Uterus (tissue), 4 donors: ENCODE data around the gene LRRC1. TPM values are rescaled to one million over a fixed set of nuclear protein-coding genes. Genes with fewer than 3 reads are reported as not detected.

Experiments
- DNase-seq, 2 donors: peaks; one replicate each; pipeline ENCODE4 v3.0.0-alpha.2; 2019 to 2020
- H3K27ac ChIP-seq, 2 donors: fragments of 200-600 bp; sonication (generic); 1 replicate in 1 of 2; 2 replicates in 1 of 2; pipeline ENCODE4 v1.5.1; 2016 to 2018
- H3K27me3 ChIP-seq, 2 donors: fragments of 200-600 bp; sonication (generic); one replicate each; pipeline ENCODE4 v1.5.1; 2018 to 2019; ENCODE audit warnings: control low read depth in 1 of 2
- H3K36me3 ChIP-seq, 2 donors: fragments of 200-600 bp; sonication (generic); one replicate each; pipeline ENCODE4 v1.5.1; 2019; ENCODE audit warnings: control low read depth in 1 of 2
- H3K4me1 ChIP-seq, 2 donors: fragments of 200-600 bp; sonication (generic); one replicate each; pipeline ENCODE4 v1.5.1; 2018 to 2019; ENCODE audit warnings: control low read depth in 1 of 2
- H3K4me3 ChIP-seq, 2 donors: fragments of 200-600 bp; sonication (generic); 1 replicate in 1 of 2; 2 replicates in 1 of 2; pipeline ENCODE4 v1.5.1; 2018 to 2019; ENCODE audit warnings: mild to moderate bottlenecking in 1 of 2
- H3K9me3 ChIP-seq, 2 donors: fragments of 200-600 bp; sonication (generic); one replicate each; pipeline ENCODE4 v1.5.1; 2019; ENCODE audit warnings: control low read depth in 1 of 2
- CTCF ChIP-seq, 4 experiments: fragments of 200-600 bp in 2 of 4; fragments of 450-650 bp in 2 of 4; sonication (generic) in 2 of 4; IDR thresholded peaks; one replicate each; pipeline ENCODE4 v1.5.1; 2016 to 2019; ENCODE audit warnings: antibody characterized with exemption in 4 of 4, mild to moderate bottlenecking in 2 of 4, moderate library complexity in 1 of 4
- POLR2A ChIP-seq, 2 donors: fragments of 450-650 bp; IDR thresholded peaks; one replicate each; pipeline ENCODE4 v1.6.1; 2016; ENCODE audit warnings: antibody characterized with exemption in 2 of 2, mild to moderate bottlenecking in 1 of 2, moderate library complexity in 1 of 2
- intact Hi-C: fragments of 100-400 bp; cut with DNase I; formaldehyde crosslinking; loops from one replicate; pipeline ENCODE4 v1.15.1; 2023; ENCODE audit warnings: low total_unique reads
- total RNA-seq, 4 donors: library from RNA; depleted of rRNA in 3 of 4; stranded (reverse); fragments of >200 nt in 3 of 4; gene quantifications; one replicate each; pipeline versions ENCODE4 v1.1.0 to v1.2.4, GENCODE V29; 2014 to 2023
- donor health status: DM: yes; HTN: yes; CAD: no.

LRRC1 gene
- total RNA-seq, 4 donors from 2014 or later, result 4.4 to 39.7 (median 17.7) TPM

DNA sequence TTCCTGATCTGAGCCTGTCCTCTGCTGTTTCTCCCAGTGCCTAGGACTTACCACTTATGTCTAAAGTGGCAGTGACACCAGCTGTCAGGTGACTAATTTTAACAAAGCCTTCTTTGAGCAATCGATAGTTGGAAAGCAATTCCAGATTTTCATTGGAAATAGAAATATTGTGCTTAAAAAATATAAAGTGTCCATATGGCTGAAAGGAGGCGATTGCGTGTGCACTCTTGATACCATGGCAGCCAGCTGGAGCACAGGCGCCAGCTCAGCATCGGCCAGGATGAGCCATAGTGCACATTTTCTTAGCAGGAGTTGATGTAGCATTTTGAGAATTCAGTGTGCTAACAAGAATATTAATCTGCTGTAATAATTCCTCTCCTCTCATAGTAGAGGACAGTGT lies 70.0 kb downstream of the LRRC1 start:
- Histone ChIP-seq H3K36me3 (no peaks in the 10 kb centered on the region), H3K9me3 (no peaks in the 10 kb centered on the region), H3K27me3 (no peaks in the 10 kb centered on the region), H3K4me3 (no peak overlapping the region), H3K4me1 (peaks cover 0 to 4% of the 10 kb centered on the region in 2 donors), H3K27ac (no peak overlapping the region)
- intact Hi-C loops, result no loop called here
- no peak for DNase-seq
- TF ChIP-seq POLR2A (IDR thresholded peaks at IDR 0.05) (no peak), CTCF (IDR thresholded peaks at IDR 0.05) (no peak)

GRCh38 chr6:53866226-53866625 lies 71.4 kb downstream of the LRRC1 start:
- TF ChIP-seq POLR2A (IDR thresholded peaks at IDR 0.05) (no peak), CTCF (IDR thresholded peaks at IDR 0.05) (no peak)
- no peaks in the 10 kb centered on the region for H3K36me3 ChIP-seq
- DNase-seq, result no peak
- no peak overlapping the region for H3K27ac ChIP-seq
- peaks cover 0 to 4% of the 10 kb centered on the region in 2 donors for H3K4me1 ChIP-seq
- no peaks in the 10 kb centered on the region for H3K27me3 ChIP-seq
- intact Hi-C loops, result no loop called here
- H3K9me3 ChIP-seq, result no peaks in the 10 kb centered on the region
- no peak overlapping the region for H3K4me3 ChIP-seq

DNA sequence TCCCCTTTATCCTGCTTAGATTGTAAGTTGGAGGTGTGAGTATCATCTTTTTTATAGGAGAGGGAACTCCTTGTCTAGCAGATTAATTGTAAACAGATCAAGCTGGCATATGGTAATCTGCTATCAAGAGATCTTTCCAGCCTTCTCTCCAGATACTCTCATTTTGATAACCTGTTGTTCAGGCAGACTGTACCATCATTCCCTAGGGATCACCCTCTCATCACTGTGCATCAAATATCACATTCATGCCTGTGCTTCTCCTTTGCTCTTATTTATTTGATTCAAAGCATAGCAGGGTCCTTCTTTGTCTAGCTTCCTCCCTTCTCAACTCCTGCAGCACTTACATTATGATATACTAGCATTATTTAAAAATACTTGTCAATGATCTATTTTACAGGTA lies 73.8 kb downstream of the LRRC1 start:
- intact Hi-C loops, result no loop called here
- no peaks in the 10 kb centered on the region for H3K36me3 ChIP-seq
- no peak for DNase-seq

DNA sequence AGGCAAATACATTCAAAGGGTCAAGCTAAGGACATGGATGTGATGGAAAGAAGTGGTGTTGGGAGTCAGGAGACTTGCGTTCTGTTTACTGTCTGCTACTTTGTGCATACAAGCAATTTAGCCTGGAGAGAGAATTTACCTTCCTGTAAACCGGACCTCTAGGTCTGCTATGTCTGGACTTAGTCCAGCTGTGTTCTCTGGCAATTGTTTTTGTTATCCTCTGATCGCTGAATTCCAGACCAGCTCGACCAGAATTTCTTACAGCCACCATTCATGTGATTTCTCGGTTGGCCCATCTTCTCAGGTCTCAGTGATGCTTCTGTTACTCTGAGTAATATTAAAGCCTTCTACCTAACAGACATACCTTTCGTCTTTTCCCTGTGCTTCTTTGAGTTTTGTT lies 75.2 kb downstream of the LRRC1 start:
- no peak for TF ChIP-seq CTCF (IDR thresholded peaks at IDR 0.05)
- TF ChIP-seq POLR2A (IDR thresholded peaks at IDR 0.05), result no peak
- no peak overlapping the region for H3K27ac ChIP-seq

More for the DNA sequence above, 73.8 kb downstream of the LRRC1 start:
- Histone ChIP-seq H3K27ac (no peak overlapping the region), H3K27me3 (no peaks in the 10 kb centered on the region), H3K4me3 (no peak overlapping the region), H3K9me3 (peaks cover 0 to 2% of the 10 kb centered on the region in 2 donors), H3K4me1 (no peaks in the 10 kb centered on the region)
- TF ChIP-seq CTCF (IDR thresholded peaks at IDR 0.05), result no peak
- TF ChIP-seq POLR2A (IDR thresholded peaks at IDR 0.05), result no peak

GRCh38 chr6:53873922-53874321 lies 79.1 kb downstream of the LRRC1 start:
- intact Hi-C loops, result no loop called here
- H3K4me1 ChIP-seq, result no peaks in the 10 kb centered on the region
- no peaks in the 10 kb centered on the region for H3K27me3 ChIP-seq
- DNase-seq, result no peak
- H3K27ac ChIP-seq, result no peak overlapping the region
- no peak overlapping the region for H3K4me3 ChIP-seq
- H3K9me3 ChIP-seq, result peaks cover 0 to 2% of the 10 kb centered on the region in 2 donors
- TF ChIP-seq POLR2A (IDR thresholded peaks at IDR 0.05) (no peak), CTCF (IDR thresholded peaks at IDR 0.05) (no peak)
- H3K36me3 ChIP-seq, result no peaks in the 10 kb centered on the region

More for the DNA sequence above, 75.2 kb downstream of the LRRC1 start:
- H3K27me3 ChIP-seq, result no peaks in the 10 kb centered on the region
- no peaks in the 10 kb centered on the region for H3K36me3 ChIP-seq
- no peak for DNase-seq
- intact Hi-C loops, result no loop called here
- H3K4me1 ChIP-seq, result no peaks in the 10 kb centered on the region
- peaks cover 0 to 2% of the 10 kb centered on the region in 2 donors for H3K9me3 ChIP-seq
- H3K4me3 ChIP-seq, result no peak overlapping the region
